A204.1 (cell line): Measurements from ENCODE around the gene EVL.

Experiments used
- FAIRE-seq: peaks from 2 replicates; lab custom pipeline; 2012; peaks lifted over from hg19 to GRCh38; lab: Jason Lieb, UNC

Gene EVL

DNA sequence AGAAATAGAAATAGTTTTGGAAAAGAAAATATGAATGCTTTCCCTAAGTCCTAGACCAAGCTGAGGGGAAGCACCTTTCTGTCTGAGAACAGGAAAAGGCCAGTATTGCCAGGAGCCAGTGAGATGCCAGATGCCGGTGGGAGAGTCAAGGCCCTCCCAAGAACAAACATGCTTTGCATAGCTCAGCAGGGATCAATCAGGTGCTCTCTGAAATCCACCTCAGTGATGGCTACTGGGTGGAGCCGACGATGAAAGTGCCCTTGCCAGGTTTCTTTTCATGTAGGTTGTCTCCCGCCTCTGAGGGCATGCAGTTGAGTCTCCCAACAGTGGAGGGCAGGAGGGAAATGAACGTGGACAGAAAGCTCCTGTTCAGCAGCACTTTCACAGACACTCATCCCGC, 66.0 kb downstream of the EVL start:
- FAIRE-seq = no peak

- no peak for FAIRE-seq
These were observed 67.1 kb downstream of the EVL start for GRCh38 chr14:100132161-100132902.

GRCh38 chr14:100132903-100133510, 67.8 kb downstream of the EVL start:
- FAIRE-seq = no peak

GRCh38 chr14:100134586-100134985, 69.4 kb downstream of the EVL start:
- FAIRE-seq = no peak

GRCh38 chr14:100135073-100135472, 69.9 kb downstream of the EVL start:
- FAIRE-seq = no peak

DNA sequence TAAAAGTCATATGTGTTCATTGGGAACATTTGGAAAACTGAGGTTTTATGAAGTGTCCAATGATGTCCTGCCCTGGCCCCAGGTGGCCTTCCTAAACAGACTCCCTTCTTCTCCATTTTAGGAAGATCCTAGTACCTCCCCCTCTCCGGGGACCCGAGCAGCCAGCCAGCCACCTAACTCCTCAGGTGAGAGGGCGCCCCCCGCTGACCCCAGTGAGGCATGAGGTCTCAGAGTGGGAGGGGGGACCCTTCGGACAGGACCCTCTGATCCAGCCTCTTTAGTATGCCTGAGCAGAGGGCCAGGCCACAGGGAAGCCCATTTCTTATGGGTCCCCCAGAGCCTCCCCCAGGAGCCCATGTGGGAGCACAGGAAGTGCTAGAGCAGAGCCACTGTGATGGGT, 70.6 kb downstream of the EVL start:
- no peak for FAIRE-seq

- FAIRE-seq = no peak
These were observed 72.0 kb downstream of the EVL start for GRCh38 chr14:100137173-100137572.

- no peak for FAIRE-seq
These were observed 73.0 kb downstream of the EVL start for GRCh38 chr14:100138082-100138787.

DNA sequence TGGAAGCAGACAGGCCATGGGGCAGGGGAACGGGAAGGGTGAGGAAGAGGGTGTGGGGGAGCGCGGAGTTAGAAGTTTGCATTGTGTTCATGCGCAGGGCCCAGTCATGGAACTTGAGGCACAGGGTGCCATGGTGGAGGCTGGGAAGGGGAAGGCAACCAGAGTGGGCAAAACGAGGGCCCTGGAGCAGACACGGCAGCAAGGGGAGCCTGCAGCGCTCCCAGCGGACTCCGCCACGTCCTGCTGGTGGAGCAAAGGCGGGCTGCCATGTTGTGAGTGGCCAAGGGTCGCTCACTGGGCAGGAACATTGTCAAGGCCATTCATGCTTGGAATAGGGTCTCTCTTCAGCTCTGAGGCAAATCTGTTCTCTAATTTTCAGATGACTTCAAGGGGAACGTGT, 73.7 kb downstream of the EVL start:
- FAIRE-seq = no peak

GRCh38 chr14:100140452-100141078, 75.3 kb downstream of the EVL start:
- FAIRE-seq = no peak

DNA sequence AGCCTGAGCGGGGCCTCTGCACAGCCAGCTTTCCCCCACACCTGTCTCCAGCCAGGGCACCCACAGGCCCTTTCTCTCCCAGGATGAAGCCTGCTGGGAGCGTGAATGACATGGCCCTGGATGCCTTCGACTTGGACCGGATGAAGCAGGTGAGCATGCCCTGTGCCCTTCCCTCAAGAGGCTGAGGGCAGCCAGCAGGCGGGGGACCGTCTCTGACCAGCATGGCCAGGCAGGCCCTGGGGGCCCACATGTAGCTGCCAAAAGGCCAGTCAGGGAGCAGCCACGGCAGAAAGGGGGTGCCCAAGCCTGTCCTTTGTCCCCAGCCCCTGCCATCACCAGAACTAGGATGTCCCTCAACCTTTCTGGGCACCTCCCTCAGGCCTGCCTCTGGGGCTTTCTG, 75.9 kb downstream of the EVL start:
- no peak for FAIRE-seq

DNA sequence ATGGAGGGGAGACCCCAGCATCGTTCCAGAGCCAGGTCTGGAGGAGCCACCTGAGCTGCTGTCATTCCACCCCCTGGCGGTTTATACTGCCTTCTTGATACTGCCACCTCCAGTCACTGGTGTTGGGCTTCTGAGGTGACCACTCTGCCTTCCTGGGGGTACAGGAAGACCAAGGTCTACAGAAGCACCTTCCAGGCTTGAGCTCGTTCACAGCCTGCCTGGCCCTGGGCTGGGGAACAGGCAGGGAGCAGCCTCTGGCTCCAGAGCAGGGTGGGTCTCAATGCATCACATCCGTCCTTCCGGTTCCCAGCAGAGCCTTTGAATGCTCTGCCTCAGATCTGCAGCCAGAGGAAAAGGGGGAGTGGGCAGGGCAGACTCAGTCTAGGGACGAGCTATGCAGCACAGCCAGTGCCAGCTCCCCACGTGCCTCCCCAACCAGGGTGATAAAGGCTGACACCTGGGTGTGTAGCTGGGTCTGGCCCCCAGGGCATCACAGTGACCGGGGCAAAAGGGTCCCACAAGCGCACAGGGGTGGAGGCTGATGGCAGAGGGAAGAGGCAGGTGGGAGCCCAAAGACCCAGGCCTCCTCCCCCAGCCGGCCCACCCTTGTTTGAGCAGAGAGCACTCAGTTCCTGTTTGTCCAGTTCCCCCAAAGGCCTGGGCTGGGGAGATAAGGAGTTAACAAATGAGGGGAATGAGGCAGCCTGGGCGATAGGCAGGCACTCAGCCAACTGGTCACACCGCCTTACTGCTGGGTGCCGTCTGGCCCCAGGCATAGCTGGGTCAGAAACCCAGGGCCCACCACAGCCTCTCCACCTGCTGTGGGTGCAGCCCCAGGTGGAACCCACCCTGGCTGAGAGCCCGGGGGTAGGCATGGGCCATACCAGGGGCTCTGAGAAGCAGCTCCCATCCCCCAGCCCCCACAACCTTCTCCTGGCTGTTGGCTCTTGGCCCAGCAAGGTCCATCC, 77.1 kb downstream of the EVL start:
- FAIRE-seq = no peak

GRCh38 chr14:100143523-100143922, 78.3 kb downstream of the EVL start:
- no peak for FAIRE-seq

- no peak for FAIRE-seq
These were observed 78.7 kb downstream of the EVL start for GRCh38 chr14:100143934-100144333.

GRCh38 chr14:100144645-100144995, 79.4 kb downstream of the EVL start:
- FAIRE-seq = no peak

- FAIRE-seq = no peak
These were observed 79.9 kb downstream of the EVL start for GRCh38 chr14:100144996-100145646.

GRCh38 chr14:100145682-100146464, 80.7 kb downstream of the EVL start:
- FAIRE-seq = no peak

- no peak for FAIRE-seq
These were observed 81.4 kb downstream of the EVL start for GRCh38 chr14:100146531-100147091.

DNA sequence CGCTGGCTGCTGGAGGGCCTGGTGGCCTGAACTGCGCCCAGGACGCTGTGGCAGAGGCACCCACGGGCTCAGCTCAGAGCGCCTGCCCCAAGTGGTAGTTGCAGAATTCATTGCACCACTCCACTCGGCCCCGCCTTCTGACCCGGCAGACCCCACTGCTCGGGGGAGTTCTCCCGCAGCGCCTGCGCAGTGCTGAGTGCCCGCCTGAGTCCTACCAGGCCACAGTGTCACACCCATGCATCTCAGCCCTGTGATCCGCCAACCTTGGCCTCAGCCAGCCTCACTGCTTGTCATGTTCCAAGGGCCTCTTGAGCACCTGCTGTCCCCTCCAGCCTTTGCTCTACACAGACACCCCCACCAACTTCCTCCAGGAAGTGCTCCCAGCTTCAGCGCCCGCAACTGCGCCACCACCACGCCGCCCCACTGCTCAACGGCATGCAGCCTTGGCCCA, 82.0 kb downstream of the EVL start:
- no peak for FAIRE-seq
